Measurements from ENCODE around the gene SCARF2.
"Not testable (repeated sequence)": the region's sequence is repeated elsewhere in the genome, so short reads cannot be mapped to it uniquely, and the experiment has no call there.

The SCARF2 gene

DNA sequence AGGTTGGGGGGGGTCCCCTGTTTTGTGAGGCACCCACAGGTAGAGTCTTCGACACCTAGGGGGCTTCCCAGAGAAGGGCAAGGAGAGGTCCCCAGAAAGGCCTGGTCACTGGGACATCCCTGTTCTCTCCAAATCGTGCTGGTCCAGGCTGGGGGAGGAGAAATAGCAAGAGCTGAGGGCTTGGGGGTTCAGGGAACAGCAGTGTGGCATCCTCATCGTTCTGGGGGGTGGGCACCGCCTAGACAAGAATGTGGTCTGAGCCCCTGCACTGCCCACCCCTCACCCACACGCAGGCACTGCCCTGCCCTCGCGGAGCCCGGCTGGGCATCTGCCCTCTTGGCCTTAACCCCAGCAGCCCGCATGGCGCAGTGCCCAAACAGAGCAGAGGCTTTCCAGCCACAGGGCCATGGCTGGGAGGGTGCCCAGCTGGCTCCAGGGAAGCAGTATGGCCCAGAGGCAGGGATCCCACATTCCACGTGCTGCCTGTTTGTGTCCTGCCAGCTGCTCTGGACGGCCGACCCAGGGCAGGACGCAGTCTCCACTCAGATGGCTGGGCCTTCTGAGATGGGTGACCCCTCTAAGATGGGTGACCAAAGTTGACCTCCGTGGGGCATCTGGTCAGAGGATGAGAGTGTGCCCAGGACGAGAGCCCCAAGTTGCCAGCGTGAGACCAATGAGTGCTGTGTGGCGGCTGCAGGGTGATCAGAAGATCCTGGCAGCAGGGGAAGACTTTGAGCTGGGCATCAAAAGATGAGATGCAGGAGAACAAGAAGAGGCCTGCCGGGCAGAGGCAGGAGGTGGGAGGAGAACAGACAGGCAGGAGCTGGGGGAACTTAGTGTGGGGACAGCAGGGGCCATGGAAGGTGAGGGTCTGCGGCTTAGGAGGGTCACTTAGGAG is 14.4 kb downstream of the SCARF2 start:
- Histone ChIP-seq H3K36me3 (ENCODE audit: control insufficient read depth, insufficient read depth, low read length, severe bottlenecking) (peaks cover 16% of the 10 kb centered on the region), H3K4me3 (ENCODE audit: low read length) (no peak overlapping the region), H3K27me3 (replicated peaks; ENCODE audit: control insufficient read depth, insufficient read depth, low read length) (no peaks in the 10 kb centered on the region), H3K9me3 (ENCODE audit: control insufficient read depth, low read length) (no peaks in the 10 kb centered on the region), H3K9ac (ENCODE audit: low read length) (peak overlapping the region; percentile 27), H3K4me1 (ENCODE audit: control insufficient read depth, insufficient read depth, low read length) (peaks cover 19% of the 10 kb centered on the region)
- DNase-seq (ENCODE audit: low read depth): peak; percentile 52

DNA sequence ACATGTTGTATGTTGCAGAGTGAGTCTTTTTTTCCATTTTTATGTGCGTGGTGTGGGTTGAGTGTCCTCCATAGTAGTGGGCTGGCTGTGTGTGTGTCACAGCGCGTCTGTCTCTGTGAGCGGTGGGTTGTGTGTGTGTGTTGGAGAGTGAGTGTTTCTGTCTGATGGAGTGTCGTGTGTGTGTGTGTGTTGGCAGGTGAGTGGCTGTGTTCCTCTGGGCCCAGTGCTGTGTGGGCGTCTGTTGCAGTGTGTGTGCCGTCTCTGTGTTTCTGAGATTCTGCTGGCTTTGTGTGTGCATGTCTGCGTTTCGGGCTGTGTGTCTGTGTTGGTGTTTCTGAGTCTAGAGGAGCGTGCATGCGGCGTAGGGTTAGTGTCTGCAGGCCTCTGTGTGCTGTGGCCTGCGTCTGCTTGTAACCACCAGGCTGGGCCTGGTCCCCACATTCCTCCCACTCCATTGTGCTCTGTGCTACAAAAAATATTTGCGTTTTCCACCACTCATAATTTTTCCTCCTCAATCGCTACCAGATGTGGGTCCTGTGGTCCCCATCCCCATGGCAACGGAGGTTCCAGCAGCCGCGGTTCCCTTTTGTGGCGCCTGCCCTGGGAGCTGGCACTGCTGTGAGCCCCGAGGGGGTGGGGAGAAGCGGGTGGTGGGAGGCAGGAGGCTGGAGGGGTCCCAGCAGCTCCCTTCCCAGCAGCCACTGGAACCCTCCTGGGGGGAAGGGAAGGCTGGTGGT is 15.2 kb downstream of the SCARF2 start:
- Histone ChIP-seq H3K36me3 (ENCODE audit: control insufficient read depth, insufficient read depth, low read length, severe bottlenecking) (peaks cover 12% of the 10 kb centered on the region), H3K9me3 (ENCODE audit: control insufficient read depth, low read length) (no peaks in the 10 kb centered on the region), H3K4me1 (ENCODE audit: control insufficient read depth, insufficient read depth, low read length) (peaks cover 19% of the 10 kb centered on the region), H3K9ac (ENCODE audit: low read length) (peak overlapping the region; percentile 27), H3K4me3 (ENCODE audit: low read length) (no peak overlapping the region), H3K27me3 (replicated peaks; ENCODE audit: control insufficient read depth, insufficient read depth, low read length) (no peaks in the 10 kb centered on the region)
- peak; percentile 82 for DNase-seq (ENCODE audit: low read depth)

DNA sequence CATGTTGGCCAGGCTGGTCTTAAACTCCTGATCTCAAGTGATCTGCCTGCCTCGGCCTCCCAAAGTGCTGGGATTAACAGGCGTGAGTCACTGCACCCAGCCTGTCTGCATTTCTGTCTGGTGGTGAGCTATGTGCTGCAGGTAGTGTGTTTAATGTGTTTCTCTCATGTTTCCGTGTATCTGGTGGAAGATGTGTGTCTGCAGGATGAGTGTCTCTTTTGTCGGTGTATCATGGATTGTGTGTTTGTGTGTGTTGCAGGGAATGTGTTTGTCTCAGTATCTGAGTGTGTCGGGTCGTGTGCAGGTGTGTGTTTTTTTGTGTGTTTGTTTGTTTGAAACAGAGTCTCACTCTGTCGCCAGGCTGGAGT is 16.1 kb downstream of the SCARF2 start:
- Histone ChIP-seq H3K9ac (ENCODE audit: low read length) (no peak overlapping the region), H3K36me3 (ENCODE audit: control insufficient read depth, insufficient read depth, low read length, severe bottlenecking) (peaks cover 5% of the 10 kb centered on the region), H3K4me3 (ENCODE audit: low read length) (no peak overlapping the region), H3K27me3 (replicated peaks; ENCODE audit: control insufficient read depth, insufficient read depth, low read length) (no peaks in the 10 kb centered on the region), H3K9me3 (ENCODE audit: control insufficient read depth, low read length) (no peaks in the 10 kb centered on the region), H3K4me1 (ENCODE audit: control insufficient read depth, insufficient read depth, low read length) (peaks cover 19% of the 10 kb centered on the region)
- DNase-seq (ENCODE audit: low read depth): no peak

DNA sequence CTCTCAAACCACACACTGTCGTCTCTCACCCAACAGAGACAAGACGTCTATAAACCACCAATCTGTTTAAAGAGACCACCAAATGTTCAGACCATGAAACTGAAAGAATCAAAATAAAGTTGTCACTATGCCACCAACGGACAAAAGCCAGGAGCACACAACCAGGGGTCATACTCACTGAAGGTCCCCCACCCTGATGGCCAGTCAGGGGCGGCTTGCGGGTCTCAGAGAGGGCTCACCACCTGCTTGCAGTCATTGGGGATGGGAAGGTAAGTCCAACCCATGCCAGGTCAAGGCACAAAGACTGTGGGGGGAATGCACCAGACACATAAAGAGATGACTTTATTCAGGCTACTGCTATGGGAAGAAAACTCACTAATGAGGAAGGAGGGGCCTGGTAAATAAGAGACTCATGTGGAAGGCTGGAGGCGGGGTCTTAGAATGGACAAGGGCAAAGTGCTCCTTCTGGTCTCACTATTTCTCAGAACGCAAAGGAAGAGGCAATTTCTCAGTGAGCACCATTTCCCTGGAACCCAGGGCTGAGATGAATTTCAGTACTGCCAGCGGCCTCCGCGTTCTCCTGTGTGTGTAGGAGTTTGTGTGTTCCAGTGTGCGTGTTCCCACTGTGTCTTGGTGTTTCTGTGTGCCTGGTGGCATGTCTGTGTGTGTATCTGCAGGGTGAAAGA is 17.3 kb downstream of the SCARF2 start:
- Histone ChIP-seq H3K4me1 (ENCODE audit: control insufficient read depth, insufficient read depth, low read length) (peaks cover 19% of the 10 kb centered on the region), H3K27me3 (replicated peaks; ENCODE audit: control insufficient read depth, insufficient read depth, low read length) (no peaks in the 10 kb centered on the region), H3K9ac (ENCODE audit: low read length) (no peak overlapping the region), H3K9me3 (ENCODE audit: control insufficient read depth, low read length) (no peaks in the 10 kb centered on the region), H3K36me3 (ENCODE audit: control insufficient read depth, insufficient read depth, low read length, severe bottlenecking) (peaks cover 5% of the 10 kb centered on the region), H3K4me3 (ENCODE audit: low read length) (no peak overlapping the region)
- DNase-seq (ENCODE audit: low read depth): no peak

DNA sequence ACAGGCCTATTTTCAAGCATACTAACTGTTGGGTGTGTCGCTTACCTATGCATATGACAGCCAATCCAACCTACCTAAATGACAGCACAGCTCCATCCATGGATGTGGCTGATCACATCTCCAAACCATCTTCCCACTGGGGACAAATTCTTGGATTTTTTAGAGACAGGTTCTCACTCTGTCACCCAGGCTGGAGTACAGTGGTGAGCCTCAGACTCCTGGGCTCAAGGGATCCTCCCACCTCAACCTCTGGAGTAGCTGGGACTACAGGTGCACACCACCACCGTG is 18.0 kb downstream of the SCARF2 start:
- Histone ChIP-seq H3K9me3 (ENCODE audit: control insufficient read depth, low read length) (no peaks in the 10 kb centered on the region), H3K4me3 (ENCODE audit: low read length) (no peak overlapping the region), H3K4me1 (ENCODE audit: control insufficient read depth, insufficient read depth, low read length) (peaks cover 19% of the 10 kb centered on the region), H3K36me3 (ENCODE audit: control insufficient read depth, insufficient read depth, low read length, severe bottlenecking) (no peaks in the 10 kb centered on the region), H3K27me3 (replicated peaks; ENCODE audit: control insufficient read depth, insufficient read depth, low read length) (no peaks in the 10 kb centered on the region), H3K9ac (ENCODE audit: low read length) (no peak overlapping the region)
- DNase-seq (ENCODE audit: low read depth): no peak

DNA sequence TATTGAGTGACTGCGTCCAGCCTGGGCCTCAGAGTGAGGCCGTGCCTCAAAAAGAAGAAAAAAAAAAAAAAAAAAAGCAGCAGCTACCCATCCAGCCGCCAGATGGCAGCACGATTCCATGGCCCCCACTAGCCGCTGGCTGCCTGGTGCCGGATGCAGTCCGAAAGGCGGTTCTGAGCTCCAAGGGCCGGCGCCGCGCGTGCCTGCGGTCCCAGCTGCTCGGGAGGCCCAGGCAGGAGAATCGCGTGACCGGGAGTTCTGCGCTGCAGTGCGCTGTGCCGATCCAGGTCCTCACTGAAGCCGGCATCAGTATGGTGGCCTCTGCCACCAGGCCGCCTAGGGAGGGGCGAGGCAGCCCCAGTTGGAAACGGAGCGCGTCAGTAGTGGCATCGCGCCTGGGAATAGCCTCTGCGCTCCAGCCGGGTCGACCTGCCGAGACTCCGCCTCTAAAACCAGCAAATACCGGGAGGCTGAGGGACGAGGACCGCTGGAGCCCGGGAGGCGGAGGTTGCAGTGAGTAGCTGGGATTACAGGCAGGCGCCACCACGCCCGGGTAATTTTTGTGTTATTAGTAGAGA is 19.3 kb downstream of the SCARF2 start:
- Histone ChIP-seq H3K27me3 (replicated peaks; ENCODE audit: control insufficient read depth, insufficient read depth, low read length) (peaks cover 5% of the 10 kb centered on the region), H3K9ac (ENCODE audit: low read length) (peak overlapping the region; percentile 83), H3K4me3 (ENCODE audit: low read length) (peak overlapping the region; percentile 80), H3K36me3 (ENCODE audit: control insufficient read depth, insufficient read depth, low read length, severe bottlenecking) (no peaks in the 10 kb centered on the region), H3K4me1 (ENCODE audit: control insufficient read depth, insufficient read depth, low read length) (peaks cover 13% of the 10 kb centered on the region), H3K9me3 (ENCODE audit: control insufficient read depth, low read length) (no peaks in the 10 kb centered on the region)
- peak; percentile 95 for DNase-seq (ENCODE audit: low read depth)

DNA sequence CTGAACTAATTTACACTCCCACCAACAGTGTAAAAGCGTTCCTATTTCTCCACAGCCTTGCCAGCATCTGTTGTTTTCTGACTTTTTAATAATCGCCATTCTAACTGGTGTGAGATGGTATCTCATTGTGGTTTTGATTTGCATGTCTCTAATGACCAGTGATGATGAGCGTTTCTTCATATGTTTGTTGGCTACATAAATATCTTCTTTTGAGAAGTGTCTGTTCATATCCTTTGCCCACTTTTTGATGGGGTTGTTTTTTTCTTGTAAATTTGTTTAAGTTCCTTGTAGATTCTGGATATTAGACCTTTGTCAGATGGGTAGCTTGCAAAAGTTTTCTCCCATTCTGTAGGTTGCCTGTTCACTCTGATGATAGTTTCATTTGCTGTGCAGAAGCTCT is 21.9 kb downstream of the SCARF2 start:
- H3K27me3 ChIP-seq (replicated peaks; ENCODE audit: control insufficient read depth, insufficient read depth, low read length); H3K9me3 ChIP-seq (ENCODE audit: control insufficient read depth, low read length); H3K36me3 ChIP-seq (ENCODE audit: control insufficient read depth, insufficient read depth, low read length, severe bottlenecking); H3K4me3 ChIP-seq (ENCODE audit: low read length); DNase-seq (ENCODE audit: low read depth); H3K4me1 ChIP-seq (ENCODE audit: control insufficient read depth, insufficient read depth, low read length); H3K9ac ChIP-seq (ENCODE audit: low read length): not testable (repeated sequence)

DNA sequence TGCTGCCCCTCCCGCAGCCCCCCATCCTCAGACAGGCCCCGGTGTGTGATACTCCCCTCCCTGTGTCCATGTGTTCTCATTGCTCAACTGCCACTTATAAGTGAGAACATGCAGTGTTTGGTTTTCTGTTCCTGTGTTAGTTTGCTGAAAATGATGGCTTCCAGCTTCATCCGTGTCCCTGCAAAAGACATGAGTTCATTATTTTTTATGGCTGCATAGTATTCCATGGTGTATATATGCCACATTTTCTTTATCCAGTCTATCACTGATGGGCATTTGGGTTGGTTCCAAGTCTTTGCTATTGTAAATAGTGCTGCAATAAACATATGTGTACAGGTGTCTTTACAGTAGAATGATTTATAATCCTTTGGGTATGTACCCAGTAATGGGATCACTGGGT is 22.4 kb downstream of the SCARF2 start:
- DNase-seq (ENCODE audit: low read depth); H3K4me1 ChIP-seq (ENCODE audit: control insufficient read depth, insufficient read depth, low read length); H3K27me3 ChIP-seq (replicated peaks; ENCODE audit: control insufficient read depth, insufficient read depth, low read length); H3K36me3 ChIP-seq (ENCODE audit: control insufficient read depth, insufficient read depth, low read length, severe bottlenecking); H3K9ac ChIP-seq (ENCODE audit: low read length); H3K4me3 ChIP-seq (ENCODE audit: low read length); H3K9me3 ChIP-seq (ENCODE audit: control insufficient read depth, low read length): not testable (repeated sequence)

DNA sequence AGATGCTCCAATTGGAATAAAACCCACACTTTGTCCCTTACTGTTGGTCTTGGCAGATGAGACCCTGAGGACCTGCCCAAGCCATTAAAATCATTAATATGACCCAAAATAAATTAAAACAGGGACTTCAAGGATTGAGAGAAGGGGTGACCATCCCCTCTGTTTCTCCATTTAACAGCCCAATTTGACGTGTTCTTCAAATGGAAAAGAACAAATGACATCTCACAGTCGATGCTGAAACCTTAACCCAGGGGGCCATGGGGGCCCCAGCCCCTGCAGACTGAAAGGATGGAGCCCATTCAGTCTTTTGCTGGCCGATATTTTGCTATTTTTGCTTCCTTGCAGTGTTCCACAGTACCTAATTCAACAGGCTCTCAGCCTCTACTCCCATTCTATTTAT is 23.2 kb downstream of the SCARF2 start:
- no peaks in the 10 kb centered on the region for H3K9me3 ChIP-seq (ENCODE audit: control insufficient read depth, low read length)
- no peak overlapping the region for H3K4me3 ChIP-seq (ENCODE audit: low read length)
- H3K4me1 ChIP-seq (ENCODE audit: control insufficient read depth, insufficient read depth, low read length): peaks cover 6% of the 10 kb centered on the region
- no peak for DNase-seq (ENCODE audit: low read depth)
- no peaks in the 10 kb centered on the region for H3K36me3 ChIP-seq (ENCODE audit: control insufficient read depth, insufficient read depth, low read length, severe bottlenecking)
- H3K27me3 ChIP-seq (replicated peaks; ENCODE audit: control insufficient read depth, insufficient read depth, low read length): peaks cover 5% of the 10 kb centered on the region
- no peak overlapping the region for H3K9ac ChIP-seq (ENCODE audit: low read length)

DNA sequence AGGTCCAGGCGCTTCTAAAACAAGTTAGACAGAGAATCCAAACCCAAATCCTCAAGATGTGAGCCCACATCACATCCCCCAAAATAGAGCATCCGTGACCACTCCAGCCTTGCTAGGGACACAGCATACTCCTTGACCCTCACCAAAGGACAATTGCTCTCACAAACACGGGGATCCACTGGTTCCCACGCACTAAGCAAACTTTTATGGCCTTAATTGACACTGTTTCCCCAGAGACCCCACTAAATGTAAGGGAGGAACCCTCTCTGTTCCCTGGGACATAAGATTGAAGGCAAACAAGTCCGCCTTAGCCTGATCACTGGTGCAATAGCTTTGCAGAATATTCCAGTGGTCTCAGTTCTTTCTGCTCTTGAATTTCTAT is 23.6 kb downstream of the SCARF2 start:
- no peaks in the 10 kb centered on the region for H3K9me3 ChIP-seq (ENCODE audit: control insufficient read depth, low read length)
- peaks cover 5% of the 10 kb centered on the region for H3K27me3 ChIP-seq (replicated peaks; ENCODE audit: control insufficient read depth, insufficient read depth, low read length)
- H3K4me1 ChIP-seq (ENCODE audit: control insufficient read depth, insufficient read depth, low read length): peaks cover 6% of the 10 kb centered on the region
- no peaks in the 10 kb centered on the region for H3K36me3 ChIP-seq (ENCODE audit: control insufficient read depth, insufficient read depth, low read length, severe bottlenecking)
- DNase-seq (ENCODE audit: low read depth): no peak
- no peak overlapping the region for H3K9ac ChIP-seq (ENCODE audit: low read length)
- no peak overlapping the region for H3K4me3 ChIP-seq (ENCODE audit: low read length)
